ENCODE measurements around the gene SRSF4.

DNA sequence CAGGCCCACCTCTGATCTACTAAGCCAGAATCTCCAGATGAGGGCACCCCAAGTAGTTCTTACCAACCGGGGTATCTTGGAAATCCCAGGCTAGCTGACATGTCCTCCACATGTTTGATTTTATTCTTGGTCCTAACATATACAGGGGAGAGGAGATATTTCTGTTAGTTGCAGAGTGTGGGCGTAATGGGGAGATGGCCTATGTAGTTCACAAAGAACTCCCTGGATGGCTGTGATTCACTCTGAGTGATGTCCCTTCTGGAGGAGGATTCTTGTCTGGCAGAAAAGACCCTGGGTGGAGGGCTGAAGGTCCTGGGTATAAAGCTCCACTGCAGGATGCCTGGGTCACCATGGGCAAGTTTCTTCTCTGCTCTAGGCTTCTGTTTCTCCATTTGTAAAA, 35.9 kb upstream of the SRSF4 start:
- TF ChIP-seq CTBP1 (IDR thresholded peaks at IDR 0.05; ENCODE audit: borderline replicate concordance) (no peak), FOXA1 (IDR thresholded peaks at IDR 0.05) (no peak)
